HEK293 (cell line): ENCODE results near the gene SH3RF3.

ENCODE experiments used
- CTCF ChIP-seq: fragments of 450-650 bp; formaldehyde crosslinking; IDR thresholded peaks from 2 replicates; pipeline ENCODE4 v1.5.1; 2016; ENCODE audit warnings: missing biosample characterization, missing genetic modification characterization
- KLF1 ChIP-seq: fragments of 450-650 bp; formaldehyde crosslinking; IDR thresholded peaks from 2 replicates; pipeline ENCODE4 v1.5.1; 2016; ENCODE audit warnings: missing biosample characterization, missing genetic modification characterization
- PRDM1 ChIP-seq: fragments of 450-650 bp; formaldehyde crosslinking; IDR thresholded peaks from 2 replicates; pipeline ENCODE4; 2016; ENCODE audit warnings: missing biosample characterization, missing genetic modification characterization
- PRDM2 ChIP-seq: fragments of 450-650 bp; formaldehyde crosslinking; IDR thresholded peaks from 2 replicates; pipeline ENCODE4 v1.5.1; 2016; ENCODE audit warnings: missing biosample characterization, missing genetic modification characterization, borderline replicate concordance
- TCF7L2 ChIP-seq: IDR thresholded peaks from 2 replicates; pipeline ENCODE4 v1.6.1; 2011; ENCODE audit warnings: low read depth, mild to moderate bottlenecking, inconsistent platforms, low read length, moderate library complexity, borderline replicate concordance
- YY1 ChIP-seq: fragments of 450-650 bp; formaldehyde crosslinking; IDR thresholded peaks from 2 replicates; pipeline ENCODE4 v1.5.1; 2018; ENCODE audit warnings: missing biosample characterization, missing genetic modification characterization
- ZEB2 ChIP-seq: fragments of 450-650 bp; formaldehyde crosslinking; IDR thresholded peaks from 2 replicates; pipeline ENCODE4 v1.5.1; 2016; ENCODE audit warnings: missing biosample characterization, missing genetic modification characterization
- ZNF140 ChIP-seq: fragments of 450-650 bp; formaldehyde crosslinking; IDR thresholded peaks from 2 replicates; pipeline ENCODE4 v1.5.1; 2016; ENCODE audit warnings: missing biosample characterization, missing genetic modification characterization
- ZNF157 ChIP-seq: fragments of 450-650 bp; formaldehyde crosslinking; IDR thresholded peaks from 2 replicates; pipeline ENCODE4 v1.5.1; 2016; ENCODE audit warnings: missing biosample characterization, missing genetic modification characterization
- ZNF274 ChIP-seq, 2 experiments: fragments of 200-500 bp in 1 of 2; fragments of 450-650 bp in 1 of 2; sonication (Bioruptor generic) in 1 of 2; formaldehyde crosslinking in 1 of 2; IDR thresholded peaks; 2 replicates each; pipeline versions ENCODE4 v1.5.1 to v1.6.1; 2014 to 2016; ENCODE audit warnings: borderline replicate concordance in 1 of 2, inconsistent platforms in 1 of 2, low read length in 1 of 2, missing biosample characterization in 1 of 2, missing genetic modification characterization in 1 of 2
- ZNF302 ChIP-seq: fragments of 450-650 bp; formaldehyde crosslinking; IDR thresholded peaks from 2 replicates; pipeline ENCODE4 v1.5.1; 2016; ENCODE audit warnings: missing biosample characterization, missing genetic modification characterization, low read depth
- ZNF670 ChIP-seq: fragments of 450-650 bp; formaldehyde crosslinking; IDR thresholded peaks from 2 replicates; pipeline ENCODE4 v1.5.1; 2016; ENCODE audit warnings: missing biosample characterization, missing genetic modification characterization, low read depth
- ZNF704 ChIP-seq: fragments of 450-650 bp; formaldehyde crosslinking; IDR thresholded peaks from 2 replicates; pipeline ENCODE4 v1.5.1; 2016; ENCODE audit warnings: missing biosample characterization, missing genetic modification characterization
- TF ChIP-seq, protein P1 (sequence below): fragments of 450-650 bp; formaldehyde crosslinking; IDR thresholded peaks from 2 replicates; pipeline ENCODE4 v1.5.1; 2016; ENCODE audit warnings: missing biosample characterization, missing genetic modification characterization

GRCh38 chr2:109098921-109099273, 30.1 kb upstream of the SH3RF3 start:
- no peak for TF ChIP-seq ZNF704
- TF ChIP-seq ZEB2 = no peak
- TF ChIP-seq ZNF670 (tag by site-specific recombination) = no peak
- no peak for TF ChIP-seq ZNF302 (tag by site-specific recombination)
- TF ChIP-seq PRDM2 (tag by site-specific recombination) = no peak
- TF ChIP-seq CTCF = no peak
- TF ChIP-seq ZNF140 (tag by site-specific recombination) = no peak
- TF ChIP-seq ZNF274 (IDR thresholded peaks at IDR 0.05; ENCODE audit: low read length) = no peak
- TF ChIP-seq ZNF274 (tag by site-specific recombination; IDR thresholded peaks at IDR 0.05; ENCODE audit: borderline replicate concordance) = no peak
- TF ChIP-seq YY1 (tag by site-specific recombination) = no peak
- no peak for TF ChIP-seq KLF1 (tag by site-specific recombination)
- no peak for TF ChIP-seq ZNF157 (tag by site-specific recombination)
- TF ChIP-seq, protein P1, sequence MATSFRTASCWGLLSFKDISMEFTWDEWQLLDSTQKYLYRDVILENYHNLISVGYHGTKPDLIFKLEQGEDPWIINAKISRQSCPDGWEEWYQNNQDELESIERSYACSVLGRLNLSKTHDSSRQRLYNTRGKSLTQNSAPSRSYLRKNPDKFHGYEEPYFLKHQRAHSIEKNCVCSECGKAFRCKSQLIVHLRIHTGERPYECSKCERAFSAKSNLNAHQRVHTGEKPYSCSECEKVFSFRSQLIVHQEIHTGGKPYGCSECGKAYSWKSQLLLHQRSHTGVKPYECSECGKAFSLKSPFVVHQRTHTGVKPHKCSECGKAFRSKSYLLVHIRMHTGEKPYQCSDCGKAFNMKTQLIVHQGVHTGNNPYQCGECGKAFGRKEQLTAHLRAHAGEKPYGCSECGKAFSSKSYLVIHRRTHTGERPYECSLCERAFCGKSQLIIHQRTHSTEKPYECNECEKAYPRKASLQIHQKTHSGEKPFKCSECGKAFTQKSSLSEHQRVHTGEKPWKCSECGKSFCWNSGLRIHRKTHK (tag by site-specific recombination) = no peak
- TF ChIP-seq TCF7L2 = no peak
- no peak for TF ChIP-seq PRDM1 (tag by site-specific recombination)
